Parathyroid adenoma (tissue), 2 donors: Measurements from ENCODE around the gene ZNF438.

Experiments
- H2AFZ ChIP-seq: fragments of 300-600 bp; sonication (generic); one replicate; pipeline ENCODE4 v1.7.0; 2017; ENCODE audit warnings: antibody characterized with exemption, mild to moderate bottlenecking
- H3K27ac ChIP-seq: fragments of 300-600 bp; sonication (generic); one replicate; pipeline ENCODE4 v1.7.0; 2017
- H3K27me3 ChIP-seq: fragments of 300-600 bp; sonication (generic); one replicate; pipeline ENCODE4 v1.7.0; 2017; ENCODE audit warnings: low read length; ENCODE audit not compliant: control insufficient read depth, insufficient read depth
- H3K36me3 ChIP-seq: fragments of 300-600 bp; sonication (generic); one replicate; pipeline ENCODE4 v1.7.0; 2017; ENCODE audit warnings: low read length; ENCODE audit not compliant: control insufficient read depth, insufficient read depth
- H3K4me1 ChIP-seq: fragments of 300-600 bp; sonication (generic); one replicate; pipeline ENCODE4 v1.7.0; 2017; ENCODE audit warnings: control low read depth
- H3K4me2 ChIP-seq: fragments of 300-600 bp; sonication (generic); one replicate; pipeline ENCODE4 v1.7.0; 2017; ENCODE audit warnings: low read length
- H3K4me3 ChIP-seq: fragments of 300-600 bp; sonication (generic); one replicate; pipeline ENCODE4 v1.7.0; 2017; ENCODE audit warnings: low read depth, low read length
- H3K79me2 ChIP-seq: fragments of 300-600 bp; sonication (generic); one replicate; pipeline ENCODE4 v1.7.0; 2017; ENCODE audit warnings: control low read depth
- H3K9ac ChIP-seq: fragments of 300-600 bp; sonication (generic); one replicate; pipeline ENCODE4 v1.7.0; 2017; ENCODE audit warnings: mild to moderate bottlenecking
- H3K9me3 ChIP-seq: fragments of 300-600 bp; sonication (generic); one replicate; pipeline ENCODE4 v1.7.0; 2017; ENCODE audit warnings: low read length; ENCODE audit not compliant: control insufficient read depth
- CTCF ChIP-seq: fragments of 300-600 bp; sonication (generic); IDR thresholded peaks from one replicate; pipeline ENCODE4 v1.7.0; 2017; ENCODE audit warnings: antibody characterized with exemption, mild to moderate bottlenecking
- donor health status: primary hyperparathyroidism.

ZNF438 gene

GRCh38 chr10:30894221-30894620 is 137.4 kb downstream of the ZNF438 start:
- Histone ChIP-seq H3K36me3 (no peaks in the 10 kb centered on the region), H3K4me1 (no peaks in the 10 kb centered on the region), H3K79me2 (no peaks in the 10 kb centered on the region), H2AFZ (no peak overlapping the region), H3K27me3 (no peaks in the 10 kb centered on the region), H3K27ac (no peak overlapping the region), H3K9ac (no peak overlapping the region), H3K4me2 (no peak overlapping the region), H3K4me3 (no peak overlapping the region), H3K9me3 (no peaks in the 10 kb centered on the region)
- TF ChIP-seq CTCF = no peak

GRCh38 chr10:30893208-30893607 is 138.5 kb downstream of the ZNF438 start:
- no peaks in the 10 kb centered on the region for H3K9me3 ChIP-seq
- H2AFZ ChIP-seq = no peak overlapping the region
- H3K4me2 ChIP-seq = no peak overlapping the region
- no peaks in the 10 kb centered on the region for H3K79me2 ChIP-seq
- H3K4me1 ChIP-seq = no peaks in the 10 kb centered on the region
- no peak overlapping the region for H3K27ac ChIP-seq
- no peak for TF ChIP-seq CTCF
- H3K4me3 ChIP-seq = no peak overlapping the region
- H3K27me3 ChIP-seq = no peaks in the 10 kb centered on the region
- no peaks in the 10 kb centered on the region for H3K36me3 ChIP-seq
- H3K9ac ChIP-seq = no peak overlapping the region

- Histone ChIP-seq H3K9ac (no peak overlapping the region), H3K9me3 (no peaks in the 10 kb centered on the region), H3K4me3 (no peak overlapping the region), H3K27me3 (no peaks in the 10 kb centered on the region), H3K4me1 (no peaks in the 10 kb centered on the region), H3K36me3 (no peaks in the 10 kb centered on the region), H3K4me2 (no peak overlapping the region), H3K79me2 (no peaks in the 10 kb centered on the region), H3K27ac (no peak overlapping the region), H2AFZ (no peak overlapping the region)
- TF ChIP-seq CTCF = no peak
These were observed 143.8 kb downstream of the ZNF438 start for GRCh38 chr10:30887839-30888238.

GRCh38 chr10:30885423-30885822 is 146.2 kb downstream of the ZNF438 start:
- no peak overlapping the region for H3K27ac ChIP-seq
- no peak for TF ChIP-seq CTCF
- H3K36me3 ChIP-seq = no peaks in the 10 kb centered on the region
- no peaks in the 10 kb centered on the region for H3K4me1 ChIP-seq
- no peak overlapping the region for H3K4me3 ChIP-seq
- no peak overlapping the region for H2AFZ ChIP-seq
- H3K9ac ChIP-seq = no peak overlapping the region
- H3K79me2 ChIP-seq = no peaks in the 10 kb centered on the region
- no peaks in the 10 kb centered on the region for H3K27me3 ChIP-seq
- H3K4me2 ChIP-seq = no peak overlapping the region
- H3K9me3 ChIP-seq = no peaks in the 10 kb centered on the region

- Histone ChIP-seq H3K9me3 (no peaks in the 10 kb centered on the region), H3K4me1 (no peaks in the 10 kb centered on the region), H3K9ac (no peak overlapping the region), H3K4me2 (no peak overlapping the region), H3K79me2 (no peaks in the 10 kb centered on the region), H3K27ac (no peak overlapping the region), H3K36me3 (no peaks in the 10 kb centered on the region), H2AFZ (no peak overlapping the region), H3K27me3 (no peaks in the 10 kb centered on the region), H3K4me3 (no peak overlapping the region)
- no peak for TF ChIP-seq CTCF
These were observed 147.9 kb downstream of the ZNF438 start for GRCh38 chr10:30883751-30884150.
